GM23338 (cell line): ENCODE data around the gene KRTAP5-10.
"Not testable (repeated sequence)": the region's sequence is repeated elsewhere in the genome, so short reads cannot be mapped to it uniquely, and the experiment has no call there.

Source experiments
- EZH2 ChIP-seq: fragments of 200-600 bp; sonication (generic); IDR thresholded peaks from one replicate; pipeline ENCODE4 v1.8.0; 2017; ENCODE audit warnings: antibody characterized with exemption, mild to moderate bottlenecking, low read depth; ENCODE audit not compliant: unreplicated experiment
- EZH2phosphoT487 ChIP-seq: fragments of 200-600 bp; sonication (generic); IDR thresholded peaks from one replicate; pipeline ENCODE4 v1.8.1; 2018; ENCODE audit warnings: antibody characterized with exemption; ENCODE audit not compliant: unreplicated experiment
- POLR2AphosphoS5 ChIP-seq: IDR thresholded peaks from 2 replicates; pipeline ENCODE4 v1.6.1; 2016; ENCODE audit warnings: antibody characterized with exemption, low read depth
- REST ChIP-seq: IDR thresholded peaks from one replicate; pipeline ENCODE4 v1.6.1; 2018; ENCODE audit warnings: antibody characterized with exemption; ENCODE audit not compliant: unreplicated experiment
- TF ChIP-seq, protein P1 (sequence below), 2 experiments: fragments of 200-600 bp in 1 of 2; sonication (generic) in 1 of 2; conservative IDR thresholded peaks; 2 replicates each; pipeline versions ENCODE4 v1.5.1 to v1.6.1; 2016 to 2017; ENCODE audit warnings: antibody characterized with exemption in 2 of 2, low read depth in 2 of 2, mild to moderate bottlenecking in 2 of 2, moderate library complexity in 1 of 2

GRCh38 chr11:71540521-71541304, 24.6 kb upstream of the KRTAP5-10 start:
- TF ChIP-seq POLR2AphosphoS5, EZH2phosphoT487, EZH2, REST: not testable (repeated sequence)
- TF ChIP-seq, protein P1, sequence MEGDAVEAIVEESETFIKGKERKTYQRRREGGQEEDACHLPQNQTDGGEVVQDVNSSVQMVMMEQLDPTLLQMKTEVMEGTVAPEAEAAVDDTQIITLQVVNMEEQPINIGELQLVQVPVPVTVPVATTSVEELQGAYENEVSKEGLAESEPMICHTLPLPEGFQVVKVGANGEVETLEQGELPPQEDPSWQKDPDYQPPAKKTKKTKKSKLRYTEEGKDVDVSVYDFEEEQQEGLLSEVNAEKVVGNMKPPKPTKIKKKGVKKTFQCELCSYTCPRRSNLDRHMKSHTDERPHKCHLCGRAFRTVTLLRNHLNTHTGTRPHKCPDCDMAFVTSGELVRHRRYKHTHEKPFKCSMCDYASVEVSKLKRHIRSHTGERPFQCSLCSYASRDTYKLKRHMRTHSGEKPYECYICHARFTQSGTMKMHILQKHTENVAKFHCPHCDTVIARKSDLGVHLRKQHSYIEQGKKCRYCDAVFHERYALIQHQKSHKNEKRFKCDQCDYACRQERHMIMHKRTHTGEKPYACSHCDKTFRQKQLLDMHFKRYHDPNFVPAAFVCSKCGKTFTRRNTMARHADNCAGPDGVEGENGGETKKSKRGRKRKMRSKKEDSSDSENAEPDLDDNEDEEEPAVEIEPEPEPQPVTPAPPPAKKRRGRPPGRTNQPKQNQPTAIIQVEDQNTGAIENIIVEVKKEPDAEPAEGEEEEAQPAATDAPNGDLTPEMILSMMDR (conservative IDR thresholded peaks at IDR 0.05; ENCODE audit: low read depth in 2 of 2) = not testable (repeated sequence)
